GM18498 (cell line): ENCODE data around the gene STAT5B.

ENCODE experiments used
- ATAC-seq: cut with Tn5 transposase; IDR thresholded peaks from one replicate; pipeline ENCODE4 v1.9.1; 2021; ENCODE audit warnings: mild to moderate bottlenecking, moderate library complexity; ENCODE audit not compliant: unreplicated experiment

STAT5B gene

GRCh38 chr17:42159796-42160530 lies 116.2 kb downstream of the STAT5B start:
- no peak for ATAC-seq

GRCh38 chr17:42155614-42156045 lies 120.6 kb downstream of the STAT5B start:
- ATAC-seq = no peak

GRCh38 chr17:42153919-42154742 lies 122.1 kb downstream of the STAT5B start:
- no peak for ATAC-seq
